C1 segment of cervical spinal cord (tissue), 14 donors: ENCODE results near the gene SLC49A4.

Source experiments
- DNase-seq, 14 donors: peaks; one replicate each; lab custom pipeline; 2025; lab: John Stamatoyannopoulos, UW

Gene SLC49A4

GRCh38 chr3:122903171-122903570 is 108.3 kb downstream of the SLC49A4 start:
- DNase-seq: no peak

GRCh38 chr3:122907471-122907870 is 112.6 kb downstream of the SLC49A4 start:
- DNase-seq: no peak

- no peak for DNase-seq
Observed at GRCh38 chr3:122908251-122908650, 113.4 kb downstream of the SLC49A4 start.

GRCh38 chr3:122911901-122912300 is 117.0 kb downstream of the SLC49A4 start:
- no peak for DNase-seq

- no peak for DNase-seq
Observed at GRCh38 chr3:122912772-122913538, 118.1 kb downstream of the SLC49A4 start.

- DNase-seq: no peak
Observed at GRCh38 chr3:122913539-122914100, 118.8 kb downstream of the SLC49A4 start.

GRCh38 chr3:122915300-122916055 is 120.6 kb downstream of the SLC49A4 start:
- no peak for DNase-seq

GRCh38 chr3:122916084-122916483 is 121.2 kb downstream of the SLC49A4 start:
- DNase-seq: no peak

- no peak for DNase-seq
Observed at GRCh38 chr3:122916580-122916979, 121.7 kb downstream of the SLC49A4 start.

- no peak for DNase-seq
Observed at GRCh38 chr3:122917412-122917811, 122.5 kb downstream of the SLC49A4 start.

- DNase-seq: no peak
Observed at GRCh38 chr3:122918576-122919290, 123.9 kb downstream of the SLC49A4 start.

GRCh38 chr3:122919291-122919610 is 124.4 kb downstream of the SLC49A4 start:
- DNase-seq: no peak

GRCh38 chr3:122920986-122921385 is 126.1 kb downstream of the SLC49A4 start:
- DNase-seq: no peak

GRCh38 chr3:122921791-122922651 is 127.2 kb downstream of the SLC49A4 start:
- DNase-seq: no peak

- no peak for DNase-seq
Observed at GRCh38 chr3:122923611-122924010, 128.7 kb downstream of the SLC49A4 start.

- DNase-seq: no peak
Observed at GRCh38 chr3:122924056-122924455, 129.2 kb downstream of the SLC49A4 start.

GRCh38 chr3:122925756-122926155 is 130.9 kb downstream of the SLC49A4 start:
- no peak for DNase-seq

- no peak for DNase-seq
Observed at GRCh38 chr3:122926322-122926721, 131.5 kb downstream of the SLC49A4 start.

GRCh38 chr3:122926811-122927210 is 131.9 kb downstream of the SLC49A4 start:
- no peak for DNase-seq

- no peak for DNase-seq
Observed at GRCh38 chr3:122927726-122928125, 132.9 kb downstream of the SLC49A4 start.
